HEK293 (cell line): ENCODE data around the gene CBX8.

Experiments
- CTCF ChIA-PET: fragments of 350-600 bp; formaldehyde crosslinking; extraction: SDS; loops from one replicate; lab custom pipeline; 2021; ENCODE audit warnings: antibody characterized with exemption; lab: Yijun Ruan, JAX
- POLR2A ChIA-PET: fragments of 300-600 bp; formaldehyde crosslinking; extraction: SDS; loops from one replicate; lab custom pipeline; 2020; ENCODE audit warnings: antibody characterized with exemption, inconsistent platforms; lab: Yijun Ruan, JAX
- H3K27ac ChIP-seq: fragments of 200-500 bp; sonication (Bioruptor generic); 2 replicates; pipeline ENCODE4 v1.5.1; 2014; ENCODE audit warnings: low read depth, low read length, control low read depth, inconsistent platforms; ENCODE audit errors: extremely low read depth
- H3K36me3 ChIP-seq, 2 experiments: fragments of 200-500 bp in 1 of 2; sonication (Bioruptor generic) in 1 of 2; 1 replicate in 1 of 2; 2 replicates in 1 of 2; pipeline ENCODE4 v1.5.1; 2014 to 2017; ENCODE audit warnings: inconsistent platforms in 2 of 2, low read length in 2 of 2; ENCODE audit not compliant: control insufficient read depth in 2 of 2, insufficient read depth in 1 of 2
- H3K4me1 ChIP-seq: fragments of 200-500 bp; sonication (Bioruptor generic); 2 replicates; pipeline ENCODE4 v1.5.1; 2014; ENCODE audit warnings: mild to moderate bottlenecking, low read length, inconsistent platforms; ENCODE audit not compliant: control insufficient read depth, insufficient read depth
- H3K4me3 ChIP-seq: 2 replicates; pipeline ENCODE4 v1.5.1; 2011; ENCODE audit warnings: low read depth, mild to moderate bottlenecking, control low read depth, low read length, moderate library complexity
- H3K9me3 ChIP-seq: fragments of 200-500 bp; sonication (Bioruptor generic); 2 replicates; pipeline ENCODE4 v1.5.1; 2014; ENCODE audit warnings: low read depth, low read length, inconsistent platforms; ENCODE audit not compliant: control insufficient read depth, insufficient read depth
- FEZF1 ChIP-seq: fragments of 450-650 bp; formaldehyde crosslinking; IDR thresholded peaks from 2 replicates; pipeline ENCODE4 v1.5.1; 2016; ENCODE audit warnings: missing biosample characterization, missing genetic modification characterization
- GFI1B ChIP-seq: fragments of 450-650 bp; formaldehyde crosslinking; IDR thresholded peaks from 2 replicates; pipeline ENCODE4 v1.5.1; 2016; ENCODE audit warnings: missing biosample characterization, missing genetic modification characterization
- KLF7 ChIP-seq: fragments of 450-650 bp; formaldehyde crosslinking; IDR thresholded peaks from 2 replicates; pipeline ENCODE4 v1.5.1; 2016; ENCODE audit warnings: missing biosample characterization, missing genetic modification characterization, borderline replicate concordance
- MZF1 ChIP-seq: fragments of 450-650 bp; formaldehyde crosslinking; IDR thresholded peaks from 2 replicates; pipeline ENCODE4 v1.5.1; 2017; ENCODE audit warnings: missing biosample characterization, missing genetic modification characterization, borderline replicate concordance
- OVOL3 ChIP-seq: fragments of 450-650 bp; formaldehyde crosslinking; IDR thresholded peaks from 2 replicates; pipeline ENCODE4 v1.5.1; 2016; ENCODE audit warnings: missing biosample characterization, missing genetic modification characterization
- SP7 ChIP-seq: fragments of 450-650 bp; formaldehyde crosslinking; IDR thresholded peaks from 2 replicates; pipeline ENCODE4 v1.5.1; 2016; ENCODE audit warnings: missing biosample characterization, missing genetic modification characterization
- ZBTB7A ChIP-seq: fragments of 450-650 bp; formaldehyde crosslinking; IDR thresholded peaks from 2 replicates; pipeline ENCODE4 v1.5.1; 2016; ENCODE audit warnings: low read depth, missing biosample characterization, missing genetic modification characterization
- ZFHX2 ChIP-seq: fragments of 450-650 bp; formaldehyde crosslinking; conservative IDR thresholded peaks from 2 replicates; pipeline ENCODE4 v1.5.1; 2016; ENCODE audit warnings: missing biosample characterization, missing genetic modification characterization
- ZIC2 ChIP-seq: fragments of 450-650 bp; formaldehyde crosslinking; IDR thresholded peaks from 2 replicates; pipeline ENCODE4 v1.5.1; 2016; ENCODE audit warnings: missing biosample characterization, missing genetic modification characterization
- ZNF169 ChIP-seq: fragments of 450-650 bp; formaldehyde crosslinking; IDR thresholded peaks from 2 replicates; pipeline ENCODE4 v1.5.1; 2016; ENCODE audit warnings: missing biosample characterization, missing genetic modification characterization
- ZNF211 ChIP-seq: fragments of 450-650 bp; formaldehyde crosslinking; IDR thresholded peaks from 2 replicates; pipeline ENCODE4 v1.5.1; 2016; ENCODE audit warnings: low read depth, missing biosample characterization, missing genetic modification characterization
- ZNF560 ChIP-seq: fragments of 450-650 bp; formaldehyde crosslinking; IDR thresholded peaks from 2 replicates; pipeline ENCODE4 v1.5.1; 2017; ENCODE audit warnings: missing biosample characterization, missing genetic modification characterization, borderline replicate concordance
- ZNF585B ChIP-seq: fragments of 450-650 bp; formaldehyde crosslinking; IDR thresholded peaks from 2 replicates; pipeline ENCODE4 v1.5.1; 2016; ENCODE audit warnings: missing biosample characterization, missing genetic modification characterization
- ZNF621 ChIP-seq: fragments of 450-650 bp; formaldehyde crosslinking; IDR thresholded peaks from 2 replicates; pipeline ENCODE4 v1.5.1; 2017; ENCODE audit warnings: missing biosample characterization, missing genetic modification characterization
- ZNF626 ChIP-seq: fragments of 450-650 bp; sonication (Bioruptor Pico); formaldehyde crosslinking; IDR thresholded peaks from 2 replicates; pipeline ENCODE4 v1.5.1; 2018; ENCODE audit warnings: missing biosample characterization, missing genetic modification characterization, inconsistent platforms
- ZNF707 ChIP-seq: fragments of 450-650 bp; formaldehyde crosslinking; IDR thresholded peaks from 2 replicates; pipeline ENCODE4 v1.5.1; 2016; ENCODE audit warnings: missing biosample characterization, missing genetic modification characterization
- TF ChIP-seq, protein P1 (sequence below): fragments of 450-650 bp; formaldehyde crosslinking; IDR thresholded peaks from 2 replicates; pipeline ENCODE4 v1.5.1; 2017; ENCODE audit warnings: missing biosample characterization, missing genetic modification characterization
- TF ChIP-seq, protein P2 (sequence below): fragments of 450-650 bp; formaldehyde crosslinking; IDR thresholded peaks from 2 replicates; pipeline ENCODE4 v1.5.1; 2017; ENCODE audit warnings: missing biosample characterization, missing genetic modification characterization
- TF ChIP-seq, protein P3 (sequence below): fragments of 450-650 bp; formaldehyde crosslinking; IDR thresholded peaks from 2 replicates; pipeline ENCODE4; 2016; ENCODE audit warnings: missing biosample characterization, missing genetic modification characterization
- TF ChIP-seq, protein P4 (sequence below): fragments of 450-650 bp; formaldehyde crosslinking; IDR thresholded peaks from 2 replicates; pipeline ENCODE4 v1.5.0; 2017; ENCODE audit warnings: missing biosample characterization, missing genetic modification characterization, borderline replicate concordance
- TF ChIP-seq, protein P5 (sequence below): fragments of 450-650 bp; formaldehyde crosslinking; IDR thresholded peaks from 2 replicates; pipeline ENCODE4 v1.5.1; 2017; ENCODE audit warnings: missing biosample characterization, mild to moderate bottlenecking, missing genetic modification characterization, moderate library complexity

The CBX8 gene

DNA sequence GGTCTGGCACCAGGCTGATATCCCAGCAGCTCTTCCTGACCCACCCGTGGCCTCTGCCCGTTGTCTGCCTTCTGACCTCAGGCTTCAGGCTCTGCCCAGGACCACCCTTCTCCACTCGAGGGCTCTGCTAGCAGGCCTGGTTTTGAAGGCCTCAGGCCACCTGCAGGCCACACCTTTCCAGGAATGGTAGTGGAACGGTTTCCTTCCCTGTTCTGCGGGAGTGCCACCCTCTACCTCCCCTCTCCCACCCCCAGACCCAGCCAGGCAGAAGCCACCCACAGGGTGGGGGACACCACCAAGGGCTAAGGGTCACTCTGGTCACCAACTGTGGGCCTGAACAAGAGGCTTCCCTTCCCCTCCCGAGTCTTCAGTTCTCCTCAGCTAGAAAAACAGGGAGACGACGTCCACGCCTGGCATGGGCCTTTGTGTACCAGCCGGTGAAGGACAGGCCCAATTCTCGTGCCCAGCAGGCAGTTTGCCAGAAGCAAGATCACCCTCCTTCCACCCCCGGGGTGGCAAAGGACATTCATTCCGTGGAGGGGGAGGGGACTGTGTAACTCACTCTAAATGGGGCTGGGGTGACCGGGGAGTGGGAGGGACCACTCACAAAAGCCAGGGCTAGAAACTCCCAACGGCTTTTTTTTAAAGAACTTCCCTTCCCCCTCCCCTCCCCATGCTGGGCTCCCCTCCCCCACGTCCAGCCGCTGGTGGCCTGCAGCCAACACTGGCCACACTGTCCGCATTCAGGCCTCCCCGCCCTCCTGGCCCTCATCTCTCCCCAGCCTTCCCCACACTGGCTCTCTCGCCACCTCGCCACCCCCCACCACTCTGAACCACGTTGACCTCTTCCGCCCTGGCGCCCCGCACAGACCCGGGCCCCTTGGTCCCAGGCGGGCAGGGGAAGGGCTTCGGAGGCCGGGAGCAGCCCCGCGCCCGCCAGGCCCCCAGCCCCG, 34.7 kb upstream of the CBX8 start:
- H3K4me1 ChIP-seq, result peaks cover 12% of the 10 kb centered on the region
- H3K36me3 ChIP-seq, result peaks cover 0 to 30% of the 10 kb centered on the region in 2 experiments; a peak in 1 of 3 replicates
- TF ChIP-seq ZNF626 (no peak), ZNF585B (tag by site-specific recombination) (peak; percentile 60), ZNF707 (tag by site-specific recombination) (no peak), ZFHX2 (tag by site-specific recombination) (peak; percentile 22; the same call in 1 of the 2 replicates), ZBTB7A (tag by site-specific recombination) (no peak)
- TF ChIP-seq, protein P1, sequence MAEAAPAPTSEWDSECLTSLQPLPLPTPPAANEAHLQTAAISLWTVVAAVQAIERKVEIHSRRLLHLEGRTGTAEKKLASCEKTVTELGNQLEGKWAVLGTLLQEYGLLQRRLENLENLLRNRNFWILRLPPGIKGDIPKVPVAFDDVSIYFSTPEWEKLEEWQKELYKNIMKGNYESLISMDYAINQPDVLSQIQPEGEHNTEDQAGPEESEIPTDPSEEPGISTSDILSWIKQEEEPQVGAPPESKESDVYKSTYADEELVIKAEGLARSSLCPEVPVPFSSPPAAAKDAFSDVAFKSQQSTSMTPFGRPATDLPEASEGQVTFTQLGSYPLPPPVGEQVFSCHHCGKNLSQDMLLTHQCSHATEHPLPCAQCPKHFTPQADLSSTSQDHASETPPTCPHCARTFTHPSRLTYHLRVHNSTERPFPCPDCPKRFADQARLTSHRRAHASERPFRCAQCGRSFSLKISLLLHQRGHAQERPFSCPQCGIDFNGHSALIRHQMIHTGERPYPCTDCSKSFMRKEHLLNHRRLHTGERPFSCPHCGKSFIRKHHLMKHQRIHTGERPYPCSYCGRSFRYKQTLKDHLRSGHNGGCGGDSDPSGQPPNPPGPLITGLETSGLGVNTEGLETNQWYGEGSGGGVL (tag by site-specific recombination), result 0 out of 2 replicates have a peak, but pooled peaks have one; percentile 10
- ChIA-PET CTCF (interaction anchor here (1.2 to 1.8 kb wide), 2 partner anchors 8 to 90 kb away, joined by 3 to 9 read pairs; partner anchors contain the start of gene CBX4), POLR2A (interaction anchor here (0.6 to 4.2 kb wide), 3 partner anchors 8 to 34 kb away, joined by 6 to 32 read pairs (median 6); partner anchors contain the start of genes CBX4 and CBX8)
- H3K9me3 ChIP-seq, result no peaks in the 10 kb centered on the region
- no peak overlapping the region for H3K27ac ChIP-seq
- no peak overlapping the region for H3K4me3 ChIP-seq

DNA sequence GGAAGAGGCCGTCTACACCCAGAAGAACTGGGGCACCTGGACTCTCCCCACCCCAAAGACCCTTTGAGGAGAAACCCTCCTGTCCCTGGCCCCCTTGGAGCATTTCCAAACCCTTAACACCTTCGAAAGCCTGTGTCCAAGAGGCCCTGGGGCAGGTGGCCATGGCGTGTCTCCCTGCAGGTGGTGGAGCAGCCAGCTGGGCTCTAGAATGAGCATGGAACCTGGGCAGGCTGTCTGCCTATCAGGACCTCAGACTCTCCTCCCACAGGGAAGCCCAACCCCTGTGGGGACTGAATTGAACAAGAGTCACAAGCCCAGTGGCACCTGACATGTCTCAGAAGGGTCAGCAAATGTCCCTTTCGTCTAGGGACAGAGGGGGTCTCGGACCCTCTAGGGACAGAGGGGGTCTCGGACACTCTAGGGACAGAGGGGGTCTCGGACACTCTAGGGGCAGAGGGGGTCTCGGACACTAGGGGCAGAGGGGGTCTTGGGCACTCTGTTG, 33.9 kb upstream of the CBX8 start:
- Histone ChIP-seq H3K4me3 (no peak overlapping the region), H3K4me1 (peaks cover 11% of the 10 kb centered on the region; the same call in 1 of the 2 replicates), H3K36me3 (peaks cover 0 to 27% of the 10 kb centered on the region in 2 experiments; a peak in 1 of 3 replicates), H3K27ac (no peak overlapping the region), H3K9me3 (no peaks in the 10 kb centered on the region)
- TF ChIP-seq ZNF560 (tag by site-specific recombination) (no peak), FEZF1 (tag by site-specific recombination) (no peak), ZIC2 (tag by site-specific recombination) (peak; percentile 82), ZNF211 (tag by site-specific recombination) (no peak), SP7 (no peak), MZF1 (tag by site-specific recombination) (no peak), OVOL3 (tag by site-specific recombination) (no peak), ZNF169 (tag by site-specific recombination) (no peak), KLF7 (tag by site-specific recombination) (no peak), ZNF621 (tag by site-specific recombination) (no peak), GFI1B (tag by site-specific recombination) (no peak)
- TF ChIP-seq, protein P2, sequence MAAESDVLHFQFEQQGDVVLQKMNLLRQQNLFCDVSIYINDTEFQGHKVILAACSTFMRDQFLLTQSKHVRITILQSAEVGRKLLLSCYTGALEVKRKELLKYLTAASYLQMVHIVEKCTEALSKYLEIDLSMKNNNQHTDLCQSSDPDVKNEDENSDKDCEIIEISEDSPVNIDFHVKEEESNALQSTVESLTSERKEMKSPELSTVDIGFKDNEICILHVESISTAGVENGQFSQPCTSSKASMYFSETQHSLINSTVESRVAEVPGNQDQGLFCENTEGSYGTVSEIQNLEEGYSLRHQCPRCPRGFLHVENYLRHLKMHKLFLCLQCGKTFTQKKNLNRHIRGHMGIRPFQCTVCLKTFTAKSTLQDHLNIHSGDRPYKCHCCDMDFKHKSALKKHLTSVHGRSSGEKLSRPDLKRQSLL (tag by site-specific recombination), result peak; percentile 97
- TF ChIP-seq, protein P3, sequence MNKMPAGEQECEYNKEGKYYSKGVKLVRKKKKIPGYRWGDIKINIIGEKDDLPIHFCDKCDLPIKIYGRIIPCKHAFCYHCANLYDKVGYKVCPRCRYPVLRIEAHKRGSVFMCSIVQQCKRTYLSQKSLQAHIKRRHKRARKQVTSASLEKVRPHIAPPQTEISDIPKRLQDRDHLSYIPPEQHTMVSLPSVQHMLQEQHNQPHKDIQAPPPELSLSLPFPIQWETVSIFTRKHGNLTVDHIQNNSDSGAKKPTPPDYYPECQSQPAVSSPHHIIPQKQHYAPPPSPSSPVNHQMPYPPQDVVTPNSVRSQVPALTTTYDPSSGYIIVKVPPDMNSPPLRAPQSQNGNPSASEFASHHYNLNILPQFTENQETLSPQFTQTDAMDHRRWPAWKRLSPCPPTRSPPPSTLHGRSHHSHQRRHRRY (tag by site-specific recombination), result no peak
- TF ChIP-seq, protein P4, sequence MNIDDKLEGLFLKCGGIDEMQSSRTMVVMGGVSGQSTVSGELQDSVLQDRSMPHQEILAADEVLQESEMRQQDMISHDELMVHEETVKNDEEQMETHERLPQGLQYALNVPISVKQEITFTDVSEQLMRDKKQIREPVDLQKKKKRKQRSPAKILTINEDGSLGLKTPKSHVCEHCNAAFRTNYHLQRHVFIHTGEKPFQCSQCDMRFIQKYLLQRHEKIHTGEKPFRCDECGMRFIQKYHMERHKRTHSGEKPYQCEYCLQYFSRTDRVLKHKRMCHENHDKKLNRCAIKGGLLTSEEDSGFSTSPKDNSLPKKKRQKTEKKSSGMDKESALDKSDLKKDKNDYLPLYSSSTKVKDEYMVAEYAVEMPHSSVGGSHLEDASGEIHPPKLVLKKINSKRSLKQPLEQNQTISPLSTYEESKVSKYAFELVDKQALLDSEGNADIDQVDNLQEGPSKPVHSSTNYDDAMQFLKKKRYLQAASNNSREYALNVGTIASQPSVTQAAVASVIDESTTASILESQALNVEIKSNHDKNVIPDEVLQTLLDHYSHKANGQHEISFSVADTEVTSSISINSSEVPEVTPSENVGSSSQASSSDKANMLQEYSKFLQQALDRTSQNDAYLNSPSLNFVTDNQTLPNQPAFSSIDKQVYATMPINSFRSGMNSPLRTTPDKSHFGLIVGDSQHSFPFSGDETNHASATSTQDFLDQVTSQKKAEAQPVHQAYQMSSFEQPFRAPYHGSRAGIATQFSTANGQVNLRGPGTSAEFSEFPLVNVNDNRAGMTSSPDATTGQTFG (tag by site-specific recombination), result no peak
- TF ChIP-seq, protein P5, sequence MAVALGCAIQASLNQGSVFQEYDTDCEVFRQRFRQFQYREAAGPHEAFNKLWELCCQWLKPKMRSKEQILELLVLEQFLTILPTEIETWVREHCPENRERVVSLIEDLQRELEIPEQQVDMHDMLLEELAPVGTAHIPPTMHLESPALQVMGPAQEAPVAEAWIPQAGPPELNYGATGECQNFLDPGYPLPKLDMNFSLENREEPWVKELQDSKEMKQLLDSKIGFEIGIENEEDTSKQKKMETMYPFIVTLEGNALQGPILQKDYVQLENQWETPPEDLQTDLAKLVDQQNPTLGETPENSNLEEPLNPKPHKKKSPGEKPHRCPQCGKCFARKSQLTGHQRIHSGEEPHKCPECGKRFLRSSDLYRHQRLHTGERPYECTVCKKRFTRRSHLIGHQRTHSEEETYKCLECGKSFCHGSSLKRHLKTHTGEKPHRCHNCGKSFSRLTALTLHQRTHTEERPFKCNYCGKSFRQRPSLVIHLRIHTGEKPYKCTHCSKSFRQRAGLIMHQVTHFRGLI (tag by site-specific recombination), result peak; percentile 67; the same call in 1 of the 2 replicates
- ChIA-PET POLR2A (interaction anchor here (1.3 to 4.2 kb wide), 3 partner anchors 9 to 34 kb away, joined by 6 to 32 read pairs (median 7); partner anchors contain the start of genes CBX4 and CBX8), CTCF (interaction anchor here (0.8 to 1.8 kb wide), 5 partner anchors 9 to 90 kb away, joined by 3 to 9 read pairs (median 3); partner anchors contain the start of gene CBX4)
